NCI-H2227 (cell line): ENCODE measurements around the gene PDS5A.
"Not testable (repeated sequence)": the region's sequence is repeated elsewhere in the genome, so short reads cannot be mapped to it uniquely, and the experiment has no call there.

Experiments used
- DNase-seq: peaks from one replicate; lab custom pipeline; 2025; ENCODE audit not compliant: unreplicated experiment; lab: John Stamatoyannopoulos, UW

PDS5A gene

DNA sequence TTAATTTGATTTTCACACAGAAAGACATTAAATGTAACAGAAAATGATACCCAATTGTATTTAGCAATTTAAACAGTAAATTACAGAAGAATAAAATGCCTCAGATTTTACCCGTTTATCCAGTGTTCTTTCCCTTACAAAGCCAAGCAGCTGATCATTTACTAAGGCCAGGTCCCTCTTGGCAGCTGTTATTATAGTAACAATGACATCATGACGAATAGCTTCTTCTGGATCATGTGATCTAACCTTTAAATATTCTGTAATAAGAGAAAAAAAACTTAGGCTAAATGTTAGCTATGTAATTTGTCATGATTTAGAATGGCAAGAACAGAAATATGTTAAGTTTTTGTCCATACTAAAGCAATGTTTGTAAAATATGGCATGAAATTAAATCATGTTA lies 69.4 kb downstream of the PDS5A start:
- DNase-seq = no peak

DNA sequence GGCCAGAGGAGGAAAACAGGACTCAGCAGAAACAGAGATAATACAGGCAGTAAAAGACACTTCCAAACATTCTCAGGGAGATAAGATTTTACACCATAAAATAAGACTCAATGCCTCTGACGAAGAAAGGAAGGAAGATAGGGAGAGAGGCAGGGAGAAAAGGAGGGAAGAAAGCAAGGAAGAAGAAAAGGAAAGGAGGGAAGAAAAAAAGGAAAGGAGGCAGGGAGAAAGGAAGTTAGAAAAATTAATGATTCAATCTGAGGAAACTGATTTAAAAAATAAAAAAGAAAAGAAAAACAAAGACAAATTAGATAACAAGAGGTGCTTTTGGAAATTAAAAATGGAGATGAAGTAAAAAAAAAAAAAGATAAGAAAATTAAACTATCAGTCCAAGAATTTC lies 72.1 kb downstream of the PDS5A start:
- DNase-seq = no peak

DNA sequence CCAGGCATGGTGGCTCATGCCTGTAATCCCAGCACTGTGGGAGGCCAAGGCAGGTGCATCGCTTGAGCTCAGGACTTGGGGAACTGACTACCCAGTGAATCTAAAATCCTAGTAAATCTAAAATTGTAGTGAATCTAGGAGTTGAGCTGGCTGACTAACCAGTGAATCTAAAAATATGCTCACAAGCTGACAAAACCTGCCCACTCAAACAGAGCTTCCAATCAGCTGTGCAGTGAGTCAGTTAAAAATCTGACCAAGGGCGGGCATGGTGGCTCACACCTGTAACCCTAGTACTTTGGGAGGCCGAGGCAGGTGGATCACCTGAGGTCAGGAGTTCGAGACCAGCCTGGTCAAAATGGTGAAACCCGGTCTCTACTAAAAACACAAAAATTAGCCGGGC lies 72.7 kb downstream of the PDS5A start:
- DNase-seq = not testable (repeated sequence)

DNA sequence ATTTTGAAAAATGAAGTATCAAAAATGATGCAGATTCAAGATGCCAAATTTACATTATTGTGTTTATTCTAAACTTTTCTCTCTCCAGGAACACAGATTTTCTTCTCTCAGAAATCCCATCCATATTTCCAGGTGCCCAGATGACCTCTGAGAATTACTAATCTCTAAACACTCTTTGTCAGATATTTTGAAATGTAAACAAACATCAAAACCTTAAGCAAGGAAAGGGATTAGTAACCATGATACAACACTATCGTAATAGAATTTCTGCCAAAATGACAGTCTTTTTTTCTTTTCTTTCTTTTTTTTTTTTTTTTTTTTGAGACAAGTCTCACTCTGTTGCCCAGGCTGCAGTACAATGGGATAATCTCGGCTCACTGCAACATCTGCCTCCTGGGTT lies 76.7 kb downstream of the PDS5A start:
- no peak for DNase-seq

DNA sequence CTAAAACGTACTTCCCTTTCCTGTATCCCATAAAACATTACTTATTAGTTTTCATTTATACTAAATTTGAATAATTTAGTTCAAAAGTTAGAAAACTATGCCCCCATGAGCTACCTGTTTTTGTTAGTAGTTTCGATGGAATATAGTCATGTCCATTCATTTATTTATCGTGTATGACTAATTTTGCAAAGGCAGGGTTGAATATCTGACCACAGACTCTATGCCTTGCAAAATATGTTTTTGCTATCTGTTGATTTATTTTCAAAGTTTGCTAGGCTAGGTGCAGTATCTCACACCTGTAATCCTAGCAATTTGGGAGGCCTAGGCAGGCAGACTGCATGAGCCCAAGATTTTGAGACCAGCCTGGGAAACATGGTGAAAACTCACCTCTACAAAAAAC lies 78.4 kb downstream of the PDS5A start:
- DNase-seq = no peak

DNA sequence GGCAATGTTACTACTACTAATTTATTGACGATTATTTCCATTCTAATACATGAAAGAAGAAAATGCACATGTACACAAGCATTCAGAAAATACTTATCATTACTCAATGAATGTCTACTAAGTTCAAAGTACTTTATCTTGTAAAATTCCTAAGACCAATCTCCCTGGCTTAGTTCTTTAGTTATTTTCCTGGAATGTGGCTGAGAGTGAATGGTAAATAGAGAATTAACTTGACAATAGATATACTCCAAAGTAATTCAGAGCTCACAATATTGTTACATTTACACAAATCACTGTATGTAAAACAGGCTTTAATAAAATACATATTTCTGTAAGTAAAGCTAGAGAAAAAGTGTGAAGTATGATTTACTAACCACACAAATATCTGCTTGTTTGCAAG lies 79.7 kb downstream of the PDS5A start:
- no peak for DNase-seq

DNA sequence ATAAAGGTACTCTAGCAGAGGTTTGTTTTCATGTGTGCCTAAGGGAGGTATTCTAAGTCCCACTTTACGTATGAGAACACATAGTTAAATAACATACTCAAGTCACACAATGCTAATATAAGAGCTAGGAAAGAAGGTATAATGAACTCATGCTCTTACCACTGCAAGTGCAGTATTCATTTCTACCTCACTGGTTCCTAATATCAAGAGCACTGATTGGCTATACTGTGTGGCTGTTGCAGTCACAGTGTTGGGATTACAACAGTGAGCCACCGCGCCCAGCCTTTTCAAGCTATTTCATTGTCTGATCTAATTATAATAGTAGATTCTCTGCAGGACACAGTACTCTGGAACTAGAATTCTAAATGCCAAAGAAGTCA lies 84.0 kb downstream of the PDS5A start:
- DNase-seq = no peak

DNA sequence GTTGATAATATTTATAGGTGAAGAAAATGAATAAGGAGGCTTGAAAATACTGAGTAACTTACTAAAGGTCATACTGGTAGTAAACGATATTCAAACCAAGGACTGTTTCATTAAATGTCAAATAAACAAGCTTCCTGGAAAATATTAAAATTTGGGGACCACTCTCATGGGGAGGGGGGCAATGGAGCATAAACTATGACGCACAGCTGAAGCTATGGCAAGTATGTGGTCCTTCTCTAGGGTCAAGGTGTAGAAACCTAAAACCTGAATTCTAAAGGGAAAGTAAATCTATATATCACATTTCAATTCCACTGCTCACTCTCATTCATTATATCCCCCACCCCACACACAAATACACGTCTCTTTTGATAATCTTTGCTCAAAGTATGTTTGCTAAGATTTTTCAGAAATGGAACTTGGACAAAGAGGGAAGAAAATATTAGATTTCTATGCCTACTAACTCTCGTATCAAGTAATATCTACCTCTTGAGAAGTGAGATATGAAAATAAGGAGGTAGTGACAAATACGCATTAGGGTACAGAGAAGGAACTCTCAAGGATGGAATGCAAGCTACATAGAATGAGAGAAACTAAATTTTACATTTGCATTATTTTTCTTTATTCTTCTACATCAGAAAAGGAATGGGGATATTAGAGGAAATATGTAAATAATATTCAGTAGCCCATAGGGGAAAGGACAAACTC lies 84.6 kb downstream of the PDS5A start:
- no peak for DNase-seq

DNA sequence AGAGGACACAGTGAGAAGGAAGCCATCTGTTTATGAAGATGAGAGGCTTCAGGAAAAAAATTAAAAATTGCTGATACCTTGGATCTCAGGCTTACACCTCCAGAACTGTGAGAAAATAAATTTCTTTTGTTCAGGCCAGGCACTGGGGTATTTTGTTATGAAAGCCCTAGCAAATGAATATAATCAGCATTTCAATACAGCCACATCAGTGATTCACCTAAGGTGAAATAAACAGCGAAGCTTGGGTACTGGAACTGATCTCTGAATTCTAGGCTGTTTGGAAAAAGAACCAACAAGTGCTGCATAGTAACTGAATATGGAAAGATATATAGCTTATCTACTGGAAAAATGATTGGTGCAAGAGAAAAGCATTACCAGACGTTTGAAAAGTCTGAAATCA lies 88.5 kb downstream of the PDS5A start:
- no peak for DNase-seq

DNA sequence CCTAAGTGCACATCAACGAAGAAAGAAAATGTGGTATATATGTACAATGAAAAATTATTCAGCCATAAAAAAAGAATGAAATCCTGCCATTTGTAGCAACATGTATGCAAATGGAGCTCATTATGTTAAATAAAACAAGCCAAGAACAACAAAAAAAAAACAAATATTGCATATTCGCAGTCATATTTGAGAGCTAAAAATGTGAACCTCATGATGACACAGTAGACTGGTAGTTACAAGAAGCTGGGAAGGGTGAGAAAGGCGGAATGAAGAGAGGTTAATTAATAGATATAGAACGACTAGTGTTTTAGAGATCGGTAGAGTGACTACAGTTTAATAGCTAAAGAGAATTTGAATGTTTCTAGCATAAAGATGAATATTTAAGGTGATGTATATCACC lies 89.2 kb downstream of the PDS5A start:
- no peak for DNase-seq

DNA sequence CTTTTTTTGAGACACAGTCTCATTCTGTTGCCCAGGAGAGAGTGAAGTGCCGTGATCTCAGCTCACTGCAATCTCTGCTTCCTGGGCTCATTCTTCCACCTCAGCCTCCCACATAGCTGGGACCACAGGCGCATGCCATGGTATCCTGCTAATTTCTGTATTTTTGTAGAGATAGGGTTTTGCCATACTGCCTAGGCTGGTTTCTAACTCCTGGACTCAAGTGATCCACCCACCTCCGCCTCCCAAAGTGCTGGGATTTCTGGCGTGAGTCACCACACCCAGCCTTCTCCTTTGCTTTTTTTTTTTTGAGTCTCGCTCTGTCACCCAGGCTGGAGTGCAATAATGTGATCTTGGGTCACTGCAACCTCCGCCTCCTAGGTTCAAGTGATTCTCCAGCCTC lies 94.1 kb downstream of the PDS5A start:
- no peak for DNase-seq

DNA sequence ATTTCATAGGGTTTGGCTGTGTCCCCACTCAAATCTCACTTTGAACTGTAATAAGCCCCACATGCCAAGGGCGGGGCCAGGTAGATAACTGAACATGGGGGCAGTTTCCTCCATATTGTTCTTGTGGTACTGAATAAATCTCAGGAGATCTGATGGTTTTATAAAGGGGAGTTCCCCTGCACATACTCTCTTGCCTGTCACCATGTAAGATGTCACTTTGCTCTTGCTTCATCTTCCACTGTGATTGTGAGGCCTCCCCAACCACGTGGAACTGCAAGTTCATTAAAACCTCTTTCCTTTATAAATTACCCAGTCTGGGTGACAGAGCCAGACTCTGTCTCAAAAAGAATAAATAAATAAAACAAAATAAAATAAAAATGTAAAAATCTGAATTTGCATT lies 95.9 kb downstream of the PDS5A start:
- no peak for DNase-seq

DNA sequence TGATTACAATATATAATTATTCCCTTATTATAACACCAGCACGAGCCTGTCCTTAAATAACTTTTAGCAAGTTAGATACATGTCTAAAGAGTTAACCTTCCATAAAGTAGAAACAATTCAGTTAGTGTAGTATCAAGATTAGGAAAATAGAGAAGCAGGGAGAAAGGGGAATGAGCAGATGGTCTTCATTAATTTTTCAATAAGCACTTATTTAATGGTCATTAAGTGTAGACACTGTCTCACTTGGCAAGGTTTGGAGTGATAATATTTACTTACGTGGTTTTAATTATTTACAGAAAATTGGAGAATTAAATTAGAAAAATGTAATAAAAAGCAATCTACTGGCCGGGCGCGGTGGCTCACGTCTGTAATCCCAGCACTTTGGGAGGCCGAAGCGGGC lies 99.7 kb downstream of the PDS5A start:
- DNase-seq = no peak

DNA sequence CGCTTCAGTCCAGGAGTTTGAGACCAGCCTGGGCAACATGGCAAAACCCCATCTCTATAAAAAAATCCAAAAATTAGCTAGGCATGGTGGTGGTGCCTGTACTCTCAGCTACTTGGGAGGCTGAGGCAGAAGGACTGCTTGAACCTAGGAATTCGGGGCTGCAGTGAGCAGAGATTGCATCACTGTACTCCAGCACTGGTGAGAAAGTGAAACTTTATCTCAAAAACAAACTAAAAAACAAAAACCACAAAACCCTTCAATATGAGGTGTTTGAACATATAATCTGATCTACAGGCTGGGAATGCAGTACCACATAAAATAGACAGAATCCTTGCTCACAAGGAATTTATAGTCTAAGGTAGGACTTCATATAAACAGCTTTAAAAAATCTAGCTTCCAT lies 103.9 kb downstream of the PDS5A start:
- no peak for DNase-seq

DNA sequence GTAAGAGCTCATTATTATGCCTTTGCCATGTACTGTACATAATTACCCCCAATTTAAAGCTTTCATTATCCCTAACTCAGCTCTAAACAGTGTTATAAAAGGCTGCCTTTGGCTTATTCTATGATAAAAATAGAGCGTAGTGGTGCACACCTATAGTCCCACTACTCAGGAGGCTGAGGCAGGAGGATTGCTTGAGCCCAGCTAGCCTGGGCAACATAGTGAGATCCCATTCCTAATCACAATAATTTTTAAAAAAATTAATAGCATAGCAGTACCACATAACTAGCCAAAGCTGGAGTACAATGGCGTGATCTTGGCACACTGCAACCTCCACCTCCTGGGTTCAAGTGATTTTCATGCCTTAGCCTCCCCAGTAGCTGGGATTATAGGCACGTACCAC lies 112.4 kb downstream of the PDS5A start:
- DNase-seq = no peak

DNA sequence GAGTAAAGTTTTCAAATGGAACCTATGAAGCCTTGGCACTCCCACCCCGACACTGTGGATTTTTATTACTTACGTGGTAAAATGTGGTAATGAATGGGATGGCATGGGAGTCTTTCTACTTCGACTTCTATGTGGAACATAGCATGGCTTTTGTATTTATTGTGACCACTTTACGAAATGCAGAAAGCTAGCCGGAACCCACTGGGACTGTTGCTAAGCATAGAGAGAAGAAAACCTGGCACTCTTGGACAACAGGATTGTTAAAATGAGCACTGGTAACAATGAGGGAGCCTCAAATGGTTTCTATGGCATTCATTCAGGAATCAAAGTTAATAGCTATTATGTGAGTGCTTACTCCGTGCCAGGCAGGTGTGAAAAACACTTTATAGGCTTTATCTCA lies 113.3 kb downstream of the PDS5A start:
- DNase-seq = no peak

DNA sequence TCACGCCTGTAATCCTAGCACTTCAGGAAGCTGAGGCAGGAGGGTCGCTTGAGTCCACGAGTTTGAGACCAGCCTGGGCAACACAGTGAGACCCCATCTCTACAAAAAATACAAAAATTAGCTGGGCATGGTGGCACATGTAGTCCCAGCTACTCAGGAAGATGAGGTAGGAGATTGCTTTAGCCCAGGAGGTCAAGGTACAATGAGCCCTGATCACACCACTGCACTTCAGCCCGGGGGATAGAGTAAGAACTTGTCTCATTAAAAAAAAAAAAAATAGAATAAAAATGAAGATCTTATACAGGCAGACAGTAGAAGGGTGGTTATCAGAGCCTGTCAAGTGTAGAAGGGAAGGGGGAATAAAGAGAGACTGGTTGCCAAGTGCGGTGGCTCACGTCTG lies 116.9 kb downstream of the PDS5A start:
- DNase-seq = no peak

DNA sequence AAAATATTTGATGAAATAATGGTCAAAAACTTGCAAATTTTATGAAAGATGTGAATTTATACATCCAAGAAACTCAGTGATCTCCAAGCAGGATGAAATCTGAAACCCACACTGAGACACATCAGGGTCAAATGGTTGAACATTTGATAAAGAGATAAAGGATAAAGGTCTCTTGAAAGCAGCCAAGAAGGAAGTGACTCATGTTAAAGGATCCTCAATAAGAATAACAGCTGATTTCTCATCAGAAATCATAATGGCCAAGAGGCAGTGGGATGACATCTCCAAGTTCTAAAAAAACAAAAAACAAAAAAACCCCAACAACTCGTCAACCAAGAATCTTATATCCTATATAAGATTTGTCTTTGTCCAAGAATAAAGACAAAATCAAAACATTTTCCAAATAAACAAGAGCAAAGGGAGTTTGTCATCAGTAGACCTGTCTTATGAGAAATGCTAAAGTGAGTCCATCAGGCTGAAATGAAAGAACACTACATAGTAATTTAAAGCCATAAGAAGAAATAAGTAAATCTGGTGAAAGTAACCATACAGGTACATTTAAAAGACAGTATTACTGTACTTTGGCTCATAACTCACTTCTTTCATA lies 121.7 kb downstream of the PDS5A start:
- no peak for DNase-seq

DNA sequence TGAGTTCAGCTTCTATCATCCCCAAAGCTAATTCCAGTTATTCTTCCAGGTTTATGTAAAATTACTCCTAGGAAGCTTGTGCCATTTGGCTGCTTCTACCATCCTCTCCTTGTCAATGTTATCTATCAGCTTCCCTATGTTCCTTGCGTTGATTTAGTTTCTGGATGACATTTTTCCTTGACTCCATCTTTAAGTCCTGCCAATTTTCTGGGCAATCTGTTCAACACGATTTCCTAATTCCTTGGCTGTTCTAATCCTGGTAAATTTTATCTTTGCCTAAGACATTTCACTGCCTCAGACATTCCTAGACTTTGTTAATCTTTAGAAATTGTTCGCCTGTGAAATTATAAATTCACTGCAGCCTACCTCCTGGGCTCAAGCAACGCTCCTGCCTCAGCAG lies 125.1 kb downstream of the PDS5A start:
- DNase-seq = no peak

DNA sequence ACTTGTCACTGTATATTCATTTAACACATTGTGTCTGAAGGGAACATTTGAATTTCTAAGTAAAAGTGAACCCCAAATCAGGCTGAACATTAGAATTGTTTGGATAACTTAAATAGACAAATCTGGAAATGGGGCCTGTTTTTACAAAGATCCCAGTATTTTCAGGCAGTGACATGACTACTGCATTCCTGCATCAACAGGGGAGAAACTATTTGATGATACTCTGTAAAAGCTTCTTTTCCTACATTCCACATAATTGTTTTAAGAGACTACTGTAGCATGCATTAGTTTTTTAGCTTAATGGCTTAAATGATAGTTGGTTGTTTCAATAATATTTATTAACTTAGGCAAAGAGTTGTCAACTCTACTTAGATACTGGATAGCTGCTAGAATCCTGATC lies 127.0 kb downstream of the PDS5A start:
- no peak for DNase-seq

DNA sequence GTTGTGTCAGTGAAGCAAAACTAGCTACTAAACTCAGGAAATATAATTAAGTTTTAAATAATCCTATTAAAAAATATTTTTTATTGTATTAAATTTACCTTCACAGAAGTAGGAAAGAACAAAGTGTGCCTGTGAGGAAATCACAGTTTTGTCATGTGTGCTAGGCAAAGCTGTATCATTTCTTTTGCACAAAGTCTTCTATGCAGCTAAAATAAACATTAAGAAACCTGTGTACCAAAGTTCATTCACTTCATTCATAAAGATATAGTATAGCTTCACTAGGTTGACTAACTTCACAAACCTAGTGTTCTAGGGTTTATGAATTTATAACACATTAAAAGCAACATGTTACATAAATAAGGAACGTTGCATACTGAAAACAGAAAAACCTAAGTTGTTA lies 131.0 kb downstream of the PDS5A start:
- DNase-seq = no peak

DNA sequence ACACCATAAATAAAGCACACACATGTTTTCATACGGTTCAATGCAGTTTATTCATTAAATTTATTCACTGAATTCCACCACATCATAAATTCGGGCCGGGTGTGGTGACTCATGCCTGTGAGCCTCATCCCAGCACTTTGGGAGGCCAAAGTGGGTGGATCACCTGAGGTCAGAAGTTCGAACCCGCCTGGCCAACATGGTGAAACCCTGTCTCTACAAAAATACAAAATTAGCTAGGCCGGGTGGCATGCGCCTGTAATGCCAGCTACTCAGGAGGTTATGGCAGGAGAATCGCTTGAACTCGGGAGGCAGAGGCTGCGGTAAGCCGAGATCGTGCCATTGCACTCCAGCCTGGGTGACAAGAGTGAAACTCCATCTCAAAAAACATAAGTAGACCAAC lies 131.6 kb downstream of the PDS5A start:
- DNase-seq = no peak

DNA sequence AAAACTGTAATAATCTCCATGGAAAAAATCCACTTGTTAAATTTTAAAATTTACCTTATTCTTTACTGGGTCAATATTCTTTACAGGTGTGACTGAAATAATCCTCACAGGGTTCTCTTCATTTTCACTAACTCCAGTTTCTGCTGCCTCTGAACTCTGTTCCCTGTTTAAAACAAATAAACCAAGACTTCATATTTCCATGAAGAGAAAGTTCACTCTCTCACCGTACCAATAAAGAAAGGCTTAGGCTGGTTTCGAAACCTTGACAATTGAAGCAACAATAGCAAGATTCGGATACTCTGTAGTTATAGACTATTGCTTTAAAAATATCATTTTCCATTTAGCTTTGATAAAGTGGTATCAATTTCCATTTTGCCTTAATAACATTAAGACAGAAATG lies 135.8 kb downstream of the PDS5A start:
- DNase-seq = no peak
